Stomach (tissue), 9 donors: ENCODE results near the gene ZNF831. TPM values are rescaled to one million over a fixed set of nuclear protein-coding genes. Genes with fewer than 3 reads are reported as not detected.

ENCODE experiments used
- DNase-seq, 2 donors: peaks; one replicate each; pipeline versions ENCODE4 v3.0.0 to v3.0.0-alpha.2; 2013 to 2019
- H3K27ac ChIP-seq, 5 donors: fragments of 200-600 bp in 4 of 5; sonication (generic) in 4 of 5; one replicate each; pipeline ENCODE4 v1.5.1; 2013 to 2019; ENCODE audit warnings: mild to moderate bottlenecking in 1 of 5, moderate library complexity in 1 of 5
- H3K27me3 ChIP-seq, 3 donors: fragments of 200-600 bp; sonication (generic); one replicate each; pipeline ENCODE4 v1.5.1; 2017 to 2019; ENCODE audit warnings: mixed run types in 1 of 3
- H3K36me3 ChIP-seq, 4 donors: fragments of 200-600 bp; sonication (generic); 1 replicate in 3 of 4; 2 replicates in 1 of 4; pipeline ENCODE4 v1.5.1; 2016 to 2019
- H3K4me1 ChIP-seq, 4 donors: fragments of 200-600 bp; sonication (generic); one replicate each; pipeline ENCODE4 v1.5.1; 2016 to 2019
- H3K4me3 ChIP-seq, 4 donors: fragments of 200-600 bp; sonication (generic) in 3 of 4; one replicate each; pipeline ENCODE4 v1.5.1; 2016 to 2019; ENCODE audit warnings: mild to moderate bottlenecking in 1 of 4
- H3K9me3 ChIP-seq, 4 donors: fragments of 200-600 bp; sonication (generic); one replicate each; pipeline ENCODE4 v1.5.1; 2016 to 2019
- EP300 ChIP-seq: sonication (generic); formaldehyde crosslinking; IDR thresholded peaks from one replicate; pipeline ENCODE4 v1.6.1; 2017; ENCODE audit warnings: antibody characterized with exemption
- POLR2A ChIP-seq, 4 donors: fragments of 450-650 bp; IDR thresholded peaks; one replicate each; pipeline ENCODE4 v1.6.1; 2016; ENCODE audit warnings: antibody characterized with exemption in 4 of 4, control low read depth in 2 of 4, mild to moderate bottlenecking in 1 of 4, moderate library complexity in 1 of 4
- POLR2AphosphoS5 ChIP-seq, 3 donors: sonication (generic); formaldehyde crosslinking; IDR thresholded peaks; one replicate each; pipeline ENCODE4 v1.6.1; 2016; ENCODE audit warnings: antibody characterized with exemption in 3 of 3
- WGBS, 5 donors: extraction: QIAGEN DNeasy Blood & Tissue Kit in 3 of 5; methylation state at CpG; one replicate each; pipeline versions ENCODE4 v1.1.5 to v1.1.7; 2013 to 2018; 5-methylcytosine and 5-hydroxymethylcytosine counted together
- intact Hi-C: fragments of 100-400 bp; cut with DNase I; formaldehyde crosslinking; loops from one replicate; pipeline ENCODE4 v1.15.1; 2023; ENCODE audit warnings: low total_unique reads
- polyA plus RNA-seq, 3 donors: library from polyadenylated mRNA; stranded (reverse); fragments of 200-250 nt; gene quantifications; one replicate each; pipeline ENCODE4 v1.2.3, GENCODE V29; 2013
- total RNA-seq, 5 donors: library from RNA; depleted of rRNA; stranded (reverse); fragments of >200 nt; gene quantifications; one replicate each; pipeline versions ENCODE4 v1.1.0 to v1.2.3, GENCODE V29; 2014 to 2016
- TF ChIP-seq, protein P1 (sequence below), 7 experiments: fragments of 450-650 bp in 4 of 7; fragments of 200-600 bp in 3 of 7; sonication (generic) in 3 of 7; IDR thresholded peaks; one replicate each; pipeline ENCODE4 v1.5.1; 2016 to 2019; ENCODE audit warnings: antibody characterized with exemption in 7 of 7, control low read depth in 2 of 7, mild to moderate bottlenecking in 1 of 7
- donor health status: healthy with polysubstance abuse.
- donor health status: Bipolar disorder and iron deficiency.
- donor health status: healthy.

ZNF831 gene
- total and polyA plus RNA-seq, 8 donors, result under 0.01 to 2.9 (median 0.31) TPM; not detected in 1

- WGBS, 5 donors, result 59 to 81% (median 77%) methylated on average over 5 of the region's 5 CpGs
- Histone ChIP-seq H3K27ac (no peak overlapping the region), H3K36me3 (no peaks in the 10 kb centered on the region), H3K4me3 (no peak overlapping the region), H3K27me3 (peaks cover 0 to 31% (median 0%) of the 10 kb centered on the region in 3 donors), H3K4me1 (no peaks in the 10 kb centered on the region), H3K9me3 (no peaks in the 10 kb centered on the region)
- TF ChIP-seq, protein P1, sequence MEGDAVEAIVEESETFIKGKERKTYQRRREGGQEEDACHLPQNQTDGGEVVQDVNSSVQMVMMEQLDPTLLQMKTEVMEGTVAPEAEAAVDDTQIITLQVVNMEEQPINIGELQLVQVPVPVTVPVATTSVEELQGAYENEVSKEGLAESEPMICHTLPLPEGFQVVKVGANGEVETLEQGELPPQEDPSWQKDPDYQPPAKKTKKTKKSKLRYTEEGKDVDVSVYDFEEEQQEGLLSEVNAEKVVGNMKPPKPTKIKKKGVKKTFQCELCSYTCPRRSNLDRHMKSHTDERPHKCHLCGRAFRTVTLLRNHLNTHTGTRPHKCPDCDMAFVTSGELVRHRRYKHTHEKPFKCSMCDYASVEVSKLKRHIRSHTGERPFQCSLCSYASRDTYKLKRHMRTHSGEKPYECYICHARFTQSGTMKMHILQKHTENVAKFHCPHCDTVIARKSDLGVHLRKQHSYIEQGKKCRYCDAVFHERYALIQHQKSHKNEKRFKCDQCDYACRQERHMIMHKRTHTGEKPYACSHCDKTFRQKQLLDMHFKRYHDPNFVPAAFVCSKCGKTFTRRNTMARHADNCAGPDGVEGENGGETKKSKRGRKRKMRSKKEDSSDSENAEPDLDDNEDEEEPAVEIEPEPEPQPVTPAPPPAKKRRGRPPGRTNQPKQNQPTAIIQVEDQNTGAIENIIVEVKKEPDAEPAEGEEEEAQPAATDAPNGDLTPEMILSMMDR (IDR thresholded peaks at IDR 0.05), result no peak
- TF ChIP-seq POLR2A (IDR thresholded peaks at IDR 0.05) (no peak), POLR2AphosphoS5 (IDR thresholded peaks at IDR 0.05) (no peak), EP300 (no peak)
- DNase-seq, result no peak
- intact Hi-C loops, result no loop called here
Measured at GRCh38 chr20:59190466-59190865, 26.8 kb downstream of the ZNF831 start.

- H3K27me3 ChIP-seq, result peaks cover 0 to 31% (median 0%) of the 10 kb centered on the region in 3 donors
- DNase-seq, result no peak
- intact Hi-C loops, result no loop called here
- no peaks in the 10 kb centered on the region for H3K36me3 ChIP-seq
- no peak overlapping the region for H3K4me3 ChIP-seq
- TF ChIP-seq POLR2AphosphoS5 (IDR thresholded peaks at IDR 0.05) (no peak), POLR2A (IDR thresholded peaks at IDR 0.05) (no peak), EP300 (no peak)
- TF ChIP-seq, protein P1 (IDR thresholded peaks at IDR 0.05), result no peak
- H3K4me1 ChIP-seq, result no peaks in the 10 kb centered on the region
- H3K27ac ChIP-seq, result no peak overlapping the region
- 90 to 95% (median 94%) methylated on average over 20 to 40 of the region's 40 CpGs for WGBS, 5 donors
- no peaks in the 10 kb centered on the region for H3K9me3 ChIP-seq
Measured at GRCh38 chr20:59191036-59191755, 27.6 kb downstream of the ZNF831 start.

DNA sequence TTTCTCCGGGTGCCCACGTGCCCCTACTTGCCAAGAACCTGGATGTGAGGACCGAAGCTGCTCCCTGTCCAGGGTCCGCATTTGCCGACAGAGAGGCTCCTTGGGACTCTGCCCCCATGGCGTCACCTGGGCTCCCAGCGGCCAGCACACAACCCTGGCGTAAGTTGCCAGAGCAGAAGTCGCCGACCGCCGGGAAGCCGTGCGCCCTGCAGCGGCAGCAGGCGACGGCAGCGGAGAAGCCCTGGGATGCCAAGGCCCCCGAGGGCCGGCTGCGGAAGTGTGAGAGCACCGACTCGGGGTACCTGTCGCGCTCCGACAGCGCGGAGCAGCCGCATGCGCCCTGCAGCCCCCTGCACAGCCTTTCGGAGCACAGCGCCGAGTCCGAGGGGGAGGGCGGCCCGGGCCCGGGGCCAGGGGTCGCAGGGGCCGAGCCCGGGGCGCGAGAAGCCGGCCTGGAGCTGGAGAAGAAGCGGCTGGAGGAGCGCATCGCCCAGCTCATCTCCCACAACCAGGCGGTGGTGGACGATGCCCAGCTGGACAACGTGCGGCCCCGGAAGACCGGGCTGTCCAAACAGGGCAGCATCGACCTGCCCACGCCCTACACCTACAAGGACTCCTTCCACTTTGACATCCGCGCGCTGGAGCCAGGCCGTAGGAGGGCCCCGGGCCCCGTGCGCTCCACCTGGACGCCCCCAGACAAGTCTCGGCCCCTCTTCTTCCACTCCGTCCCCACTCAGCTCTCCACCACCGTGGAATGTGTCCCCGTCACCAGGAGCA, 28.3 kb downstream of the ZNF831 start:
- peaks cover 0 to 31% (median 0%) of the 10 kb centered on the region in 3 donors for H3K27me3 ChIP-seq
- no peak for DNase-seq
- 53 to 77% (median 73%) methylated on average over 31 to 66 of the region's 66 CpGs for WGBS, 5 donors
- H3K4me3 ChIP-seq, result no peak overlapping the region
- intact Hi-C loops, result no loop called here
- H3K36me3 ChIP-seq, result no peaks in the 10 kb centered on the region
- no peak for TF ChIP-seq POLR2A (IDR thresholded peaks at IDR 0.05)
- no peak for TF ChIP-seq POLR2AphosphoS5 (IDR thresholded peaks at IDR 0.05)
- TF ChIP-seq, protein P1 (IDR thresholded peaks at IDR 0.05), result no peak
- no peak for TF ChIP-seq EP300
- H3K27ac ChIP-seq, result no peak overlapping the region
- H3K4me1 ChIP-seq, result no peaks in the 10 kb centered on the region
- no peaks in the 10 kb centered on the region for H3K9me3 ChIP-seq

- Histone ChIP-seq H3K4me3 (no peak overlapping the region), H3K4me1 (no peaks in the 10 kb centered on the region), H3K27ac (no peak overlapping the region), H3K36me3 (no peaks in the 10 kb centered on the region), H3K9me3 (no peaks in the 10 kb centered on the region), H3K27me3 (peaks cover 0 to 31% (median 0%) of the 10 kb centered on the region in 3 donors)
- TF ChIP-seq POLR2A (IDR thresholded peaks at IDR 0.05), result no peak
- TF ChIP-seq EP300, result no peak
- TF ChIP-seq, protein P1 (IDR thresholded peaks at IDR 0.05), result no peak
- no peak for TF ChIP-seq POLR2AphosphoS5 (IDR thresholded peaks at IDR 0.05)
- intact Hi-C loops, result no loop called here
- DNase-seq, result no peak
- WGBS, 5 donors, result 90 to 95% (median 94%) methylated on average over 25 of the region's 25 CpGs
Measured at GRCh38 chr20:59192533-59192896, 28.9 kb downstream of the ZNF831 start.
